ENCODE results near the gene C11orf54.
"Not testable (repeated sequence)": the region's sequence is repeated elsewhere in the genome, so short reads cannot be mapped to it uniquely, and the experiment has no call there.

The C11orf54 gene

DNA sequence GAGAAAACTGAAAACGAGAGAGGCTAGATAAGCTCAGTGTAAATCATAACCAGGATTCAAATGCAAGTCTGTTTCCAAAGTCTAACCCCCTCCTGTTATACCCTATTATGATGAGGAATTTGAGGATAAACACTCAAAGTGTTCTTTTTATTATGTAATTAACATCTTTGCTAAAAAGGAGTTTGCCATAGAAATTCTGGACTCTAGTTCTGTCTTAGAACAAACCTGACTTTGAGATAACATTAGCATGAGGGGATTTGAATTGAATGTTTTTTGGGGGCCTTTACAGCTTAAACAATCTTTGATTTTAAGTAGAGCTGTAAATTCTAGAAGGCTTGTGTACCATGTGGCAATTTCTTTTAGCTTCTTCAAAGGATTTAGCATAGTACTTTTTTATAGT lies 9.5 kb downstream of the C11orf54 start:
- no peak for DNase-seq (ENCODE audit: low read depth)
- no peak overlapping the region for H3K4me3 ChIP-seq (ENCODE audit: low read length)
- TF ChIP-seq, protein P1, sequence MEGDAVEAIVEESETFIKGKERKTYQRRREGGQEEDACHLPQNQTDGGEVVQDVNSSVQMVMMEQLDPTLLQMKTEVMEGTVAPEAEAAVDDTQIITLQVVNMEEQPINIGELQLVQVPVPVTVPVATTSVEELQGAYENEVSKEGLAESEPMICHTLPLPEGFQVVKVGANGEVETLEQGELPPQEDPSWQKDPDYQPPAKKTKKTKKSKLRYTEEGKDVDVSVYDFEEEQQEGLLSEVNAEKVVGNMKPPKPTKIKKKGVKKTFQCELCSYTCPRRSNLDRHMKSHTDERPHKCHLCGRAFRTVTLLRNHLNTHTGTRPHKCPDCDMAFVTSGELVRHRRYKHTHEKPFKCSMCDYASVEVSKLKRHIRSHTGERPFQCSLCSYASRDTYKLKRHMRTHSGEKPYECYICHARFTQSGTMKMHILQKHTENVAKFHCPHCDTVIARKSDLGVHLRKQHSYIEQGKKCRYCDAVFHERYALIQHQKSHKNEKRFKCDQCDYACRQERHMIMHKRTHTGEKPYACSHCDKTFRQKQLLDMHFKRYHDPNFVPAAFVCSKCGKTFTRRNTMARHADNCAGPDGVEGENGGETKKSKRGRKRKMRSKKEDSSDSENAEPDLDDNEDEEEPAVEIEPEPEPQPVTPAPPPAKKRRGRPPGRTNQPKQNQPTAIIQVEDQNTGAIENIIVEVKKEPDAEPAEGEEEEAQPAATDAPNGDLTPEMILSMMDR (IDR thresholded peaks at IDR 0.05; ENCODE audit: insufficient read depth, low read depth, low read length, missing control alignments): no peak

DNA sequence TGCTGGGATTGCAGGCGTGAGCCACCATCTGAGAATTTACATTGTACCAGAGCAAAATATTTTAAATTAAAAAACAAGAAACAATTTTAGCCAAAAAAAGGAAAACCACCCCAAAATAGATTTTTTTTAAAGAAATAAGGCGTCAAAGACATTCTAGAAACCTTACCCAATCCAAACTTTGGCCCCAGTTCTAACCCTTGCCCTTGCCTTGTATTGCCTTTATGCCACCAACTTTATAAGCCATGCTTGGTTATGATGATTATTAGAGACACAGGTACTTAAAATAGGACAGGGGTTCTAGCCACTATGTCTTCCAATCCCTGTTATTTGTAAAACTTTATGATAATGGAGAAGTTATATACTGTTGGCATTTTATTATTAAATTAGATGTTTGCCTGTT lies 11.8 kb downstream of the C11orf54 start:
- DNase-seq (ENCODE audit: low read depth): no peak
- no peak overlapping the region for H3K4me3 ChIP-seq (ENCODE audit: low read length)
- TF ChIP-seq, protein P1 (IDR thresholded peaks at IDR 0.05; ENCODE audit: insufficient read depth, low read depth, low read length, missing control alignments): no peak

DNA sequence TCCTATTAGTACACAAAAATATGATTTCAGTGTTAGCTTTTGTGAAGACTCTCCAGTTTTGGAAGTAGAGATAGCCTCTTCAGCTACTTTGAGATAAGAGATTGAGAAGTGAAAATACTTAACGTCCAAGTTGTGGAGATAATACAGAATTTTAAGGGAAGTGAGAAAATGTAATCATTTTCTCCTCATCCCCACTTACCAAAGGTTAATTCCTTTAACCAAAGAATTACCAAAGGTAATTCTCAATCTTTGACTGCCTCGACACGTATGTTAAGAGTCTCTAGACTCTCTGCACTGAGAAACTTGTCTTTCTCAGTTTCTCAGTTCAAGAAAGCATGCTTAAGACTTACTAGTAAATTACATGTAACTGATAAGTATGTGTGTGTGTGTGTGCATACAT lies 15.3 kb downstream of the C11orf54 start:
- DNase-seq (ENCODE audit: low read depth): no peak
- no peak overlapping the region for H3K4me3 ChIP-seq (ENCODE audit: low read length)
- TF ChIP-seq, protein P1 (IDR thresholded peaks at IDR 0.05; ENCODE audit: insufficient read depth, low read depth, low read length, missing control alignments): no peak

DNA sequence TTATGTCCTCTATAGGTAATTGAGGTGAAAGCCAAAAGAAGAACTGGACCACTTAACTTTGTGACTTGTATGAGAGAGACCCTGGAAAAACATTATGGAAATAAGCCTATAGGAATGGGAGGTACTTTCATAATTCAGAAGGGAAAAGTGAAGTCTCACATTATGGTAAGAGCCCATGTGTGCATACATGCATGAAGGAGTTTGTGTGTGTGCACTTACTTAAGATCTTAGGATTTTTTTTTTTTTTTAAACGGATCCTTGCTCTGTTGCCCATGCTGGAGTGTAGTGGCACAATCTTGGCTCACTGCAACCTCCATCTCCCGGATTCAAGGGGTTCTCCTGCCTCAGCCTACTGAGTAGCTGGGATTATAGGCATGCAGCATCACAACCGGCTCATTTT lies 15.8 kb downstream of the C11orf54 start:
- no peak for DNase-seq (ENCODE audit: low read depth)
- H3K4me3 ChIP-seq (ENCODE audit: low read length): no peak overlapping the region
- TF ChIP-seq, protein P1 (IDR thresholded peaks at IDR 0.05; ENCODE audit: insufficient read depth, low read depth, low read length, missing control alignments): no peak

DNA sequence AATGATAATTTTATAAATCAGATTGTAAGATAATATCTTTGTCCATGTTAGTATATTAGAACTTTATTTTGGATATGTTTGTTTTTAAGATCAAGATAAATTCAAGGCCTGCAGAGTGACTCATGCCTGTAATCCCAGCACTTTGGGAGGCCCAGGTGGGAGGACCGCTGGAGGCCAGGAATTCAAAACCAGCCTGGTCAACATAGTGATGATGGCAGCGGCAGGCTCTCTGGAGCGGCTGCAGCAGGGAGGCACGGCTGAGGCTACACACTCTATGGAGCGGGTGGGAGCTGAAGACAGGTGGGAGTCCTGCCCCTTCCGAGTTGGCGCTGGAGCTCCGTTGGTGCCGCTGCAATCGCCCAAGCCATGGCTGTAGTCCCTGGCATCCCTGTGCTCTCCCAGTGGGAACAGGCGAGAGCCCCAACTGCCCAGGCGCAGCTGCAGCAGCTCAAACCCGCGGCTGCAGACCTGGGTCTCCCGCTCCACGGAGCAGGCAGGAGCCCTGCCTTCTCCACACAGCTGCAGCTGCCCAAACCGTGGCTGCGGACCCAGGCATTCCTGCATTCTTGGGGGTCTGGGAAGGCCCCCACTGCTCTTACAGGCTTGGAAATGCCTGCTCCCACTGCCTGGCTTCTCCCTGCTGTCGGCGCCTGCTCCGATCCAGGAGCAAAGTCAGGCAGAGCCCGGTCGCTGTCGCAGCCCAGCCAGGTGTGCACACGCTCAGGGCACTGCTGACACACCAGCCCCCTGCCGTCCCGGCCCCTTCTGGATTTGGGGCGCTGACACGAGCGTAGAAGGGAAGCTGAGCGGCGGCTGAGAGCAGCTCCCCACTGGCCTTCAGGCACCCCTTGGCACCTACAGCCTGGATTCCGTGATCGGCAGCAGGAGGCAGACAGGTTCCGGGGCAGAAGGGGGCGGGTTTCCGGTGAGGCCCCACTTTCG lies 16.7 kb downstream of the C11orf54 start:
- TF ChIP-seq, protein P1 (IDR thresholded peaks at IDR 0.05; ENCODE audit: insufficient read depth, low read depth, low read length, missing control alignments): no peak
- no peak for DNase-seq (ENCODE audit: low read depth)
- no peak overlapping the region for H3K4me3 ChIP-seq (ENCODE audit: low read length)

DNA sequence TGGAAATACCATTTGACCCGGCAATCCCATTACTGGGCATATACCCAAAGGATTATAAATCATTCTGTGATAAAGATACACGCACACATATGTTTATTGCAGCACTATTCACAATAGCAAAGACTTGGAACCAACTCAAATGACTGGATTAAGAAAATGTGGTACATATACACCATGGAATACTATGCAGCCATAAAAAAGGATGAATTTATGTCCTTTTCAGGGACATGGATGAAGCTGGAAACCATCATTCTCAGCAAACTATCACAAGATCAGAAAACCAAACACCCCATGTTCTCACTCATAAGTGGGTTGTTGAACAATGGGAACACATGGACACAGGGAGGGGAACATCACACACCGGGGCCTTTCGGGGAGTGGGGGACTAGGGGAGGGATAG lies 17.7 kb downstream of the C11orf54 start:
- H3K4me3 ChIP-seq (ENCODE audit: low read length); DNase-seq (ENCODE audit: low read depth): not testable (repeated sequence)

DNA sequence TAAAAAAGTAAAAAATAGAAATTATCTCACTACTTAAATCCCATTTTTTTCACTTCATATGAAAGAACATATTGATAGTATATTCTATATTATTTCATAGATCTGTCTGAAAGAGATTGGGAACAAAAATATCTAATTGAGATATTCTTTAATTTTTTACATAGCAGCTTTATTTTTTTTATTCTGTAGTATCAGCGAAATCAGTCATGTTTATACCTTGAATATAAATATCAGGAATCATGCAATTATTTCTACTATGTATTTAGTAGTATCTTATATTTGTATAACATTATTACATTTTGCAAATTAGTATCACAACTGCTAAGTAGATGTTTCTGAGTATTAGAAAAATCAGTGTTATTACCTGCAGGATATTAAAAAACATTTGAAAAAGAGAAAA lies 20.4 kb downstream of the C11orf54 start:
- DNase-seq (ENCODE audit: low read depth): no peak
- no peak overlapping the region for H3K4me3 ChIP-seq (ENCODE audit: low read length)
- TF ChIP-seq, protein P1 (IDR thresholded peaks at IDR 0.05; ENCODE audit: insufficient read depth, low read depth, low read length, missing control alignments): no peak

Data from epithelial cell of esophagus (primary cell).